ENCODE results near the gene GFRA4. TPM values are rescaled to one million over a fixed set of nuclear protein-coding genes. Genes with fewer than 3 reads are reported as not detected.
A peak's percentile ranks its signal among the peaks of the same experiment; 100 is the strongest.

Gene GFRA4, protein sequence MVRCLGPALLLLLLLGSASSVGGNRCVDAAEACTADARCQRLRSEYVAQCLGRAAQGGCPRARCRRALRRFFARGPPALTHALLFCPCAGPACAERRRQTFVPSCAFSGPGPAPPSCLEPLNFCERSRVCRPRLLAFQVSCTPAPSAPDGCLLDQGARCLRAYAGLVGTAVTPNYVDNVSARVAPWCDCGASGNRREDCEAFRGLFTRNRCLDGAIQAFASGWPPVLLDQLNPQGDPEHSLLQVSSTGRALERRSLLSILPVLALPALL
- total RNA-seq, result not detected

DNA sequence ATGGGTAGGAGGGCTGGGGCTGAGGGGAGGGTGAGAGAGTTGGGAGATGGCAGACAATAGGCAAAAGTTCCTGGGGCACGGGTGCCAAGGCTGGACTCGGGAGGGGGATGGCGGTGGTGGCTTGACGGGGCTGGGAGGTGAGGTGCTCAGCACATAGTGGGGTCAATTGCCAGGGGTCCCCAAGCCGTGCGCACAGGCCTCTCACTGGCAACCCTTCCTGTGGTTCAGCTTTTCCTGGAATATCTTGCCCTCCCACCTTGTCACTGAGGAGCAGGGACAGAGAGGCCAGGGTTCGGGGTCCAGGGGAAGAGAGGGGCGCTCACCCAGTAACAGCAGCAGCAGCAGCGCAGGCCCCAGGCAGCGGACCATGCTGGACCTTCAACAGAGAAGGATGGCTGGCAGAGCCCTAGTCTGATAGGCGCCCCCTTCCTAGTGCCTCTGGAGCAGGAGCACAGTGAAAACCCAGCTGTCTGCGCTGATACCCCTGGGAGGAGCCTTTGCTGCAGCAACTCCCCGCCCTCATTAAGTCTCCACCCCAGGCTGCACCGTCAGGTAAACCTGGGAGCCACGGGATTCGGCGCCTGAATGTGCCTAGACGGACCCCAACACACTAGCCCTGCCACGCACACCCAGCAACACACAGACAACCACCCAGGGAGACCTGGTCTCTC, at the start of gene GFRA4:
GFRA4 (minus strand) TSS at position 369 of the 671 bp plus-strand sequence; CDS start at position 369, 0 bp downstream.
- no peaks in the 10 kb centered on the region for H3K9me3 ChIP-seq
- H3K27me3 ChIP-seq (replicated peaks; ENCODE audit: insufficient read depth), result no peaks in the 10 kb centered on the region
- ATAC-seq (ENCODE audit: insufficient number of reproducible peaks, low FRiP score, low read depth) (no peak), DNase-seq (ENCODE audit: low spot score) (no peak)
- H3K4me1 ChIP-seq (ENCODE audit: control insufficient read depth in 1 of 2, low read depth in 2 of 2), result peaks cover 0 to 9% of the 10 kb centered on the region in 2 donors
- H3K36me3 ChIP-seq, result no peaks in the 10 kb centered on the region
- TF ChIP-seq, protein P1, sequence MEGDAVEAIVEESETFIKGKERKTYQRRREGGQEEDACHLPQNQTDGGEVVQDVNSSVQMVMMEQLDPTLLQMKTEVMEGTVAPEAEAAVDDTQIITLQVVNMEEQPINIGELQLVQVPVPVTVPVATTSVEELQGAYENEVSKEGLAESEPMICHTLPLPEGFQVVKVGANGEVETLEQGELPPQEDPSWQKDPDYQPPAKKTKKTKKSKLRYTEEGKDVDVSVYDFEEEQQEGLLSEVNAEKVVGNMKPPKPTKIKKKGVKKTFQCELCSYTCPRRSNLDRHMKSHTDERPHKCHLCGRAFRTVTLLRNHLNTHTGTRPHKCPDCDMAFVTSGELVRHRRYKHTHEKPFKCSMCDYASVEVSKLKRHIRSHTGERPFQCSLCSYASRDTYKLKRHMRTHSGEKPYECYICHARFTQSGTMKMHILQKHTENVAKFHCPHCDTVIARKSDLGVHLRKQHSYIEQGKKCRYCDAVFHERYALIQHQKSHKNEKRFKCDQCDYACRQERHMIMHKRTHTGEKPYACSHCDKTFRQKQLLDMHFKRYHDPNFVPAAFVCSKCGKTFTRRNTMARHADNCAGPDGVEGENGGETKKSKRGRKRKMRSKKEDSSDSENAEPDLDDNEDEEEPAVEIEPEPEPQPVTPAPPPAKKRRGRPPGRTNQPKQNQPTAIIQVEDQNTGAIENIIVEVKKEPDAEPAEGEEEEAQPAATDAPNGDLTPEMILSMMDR (IDR thresholded peaks at IDR 0.05), result no peak
- H3K4me3 ChIP-seq, result no peak within 1 kb of the TSS
- H3K27ac ChIP-seq, result no peak within 1 kb of the TSS

GRCh38 chr20:3712279-3712873, 49.2 kb upstream of the GFRA4 start, which contains the start of gene SIGLEC1:
Gene SIGLEC1, minus strand, starts transcription at chr20:3712600. Its CDS starts 5,472 bp downstream, at chr20:3707128.
- TF ChIP-seq, protein P1 (IDR thresholded peaks at IDR 0.05), result no peak
- Histone ChIP-seq H3K27me3 (replicated peaks; ENCODE audit: insufficient read depth) (no peaks in the 10 kb centered on the region), H3K4me1 (ENCODE audit: control insufficient read depth in 1 of 2, low read depth in 2 of 2) (peaks cover 3 to 4% of the 10 kb centered on the region in 2 donors), H3K36me3 (no peaks in the 10 kb centered on the region), H3K27ac (no peak within 1 kb of the TSS), H3K4me3 (peak within 1 kb of the TSS; percentile 31), H3K9me3 (no peaks in the 10 kb centered on the region)
- no peak for DNase-seq (ENCODE audit: low spot score)
- no peak for ATAC-seq (ENCODE audit: insufficient number of reproducible peaks, low FRiP score, low read depth)

DNA sequence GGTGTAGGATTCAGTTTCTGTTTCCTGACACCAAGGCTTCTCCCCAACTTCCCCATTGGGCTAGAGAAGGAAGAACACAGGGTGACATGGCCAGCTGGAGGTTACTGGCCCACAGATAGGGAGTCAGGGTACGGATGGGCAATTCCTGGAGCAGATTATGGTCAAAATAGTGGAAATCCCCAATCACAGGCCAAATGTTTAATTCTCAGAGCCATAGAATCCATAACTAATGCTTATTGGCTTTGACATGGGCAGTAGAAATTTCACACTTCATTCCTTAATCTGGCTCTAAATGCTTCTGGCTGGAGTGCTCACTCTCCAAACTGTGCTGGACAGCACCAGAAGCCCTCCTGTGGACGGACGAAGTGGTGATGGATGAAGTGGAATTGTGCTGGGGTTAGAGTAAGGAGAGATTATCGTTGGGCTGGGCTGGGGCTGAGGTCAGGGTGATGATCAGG, 48.3 kb upstream of the GFRA4 start:
- no peak for ATAC-seq (ENCODE audit: insufficient number of reproducible peaks, low FRiP score, low read depth)
- Histone ChIP-seq H3K9me3 (no peaks in the 10 kb centered on the region), H3K4me3 (peak overlapping the region; percentile 31), H3K27ac (no peak overlapping the region), H3K27me3 (replicated peaks; ENCODE audit: insufficient read depth) (no peaks in the 10 kb centered on the region), H3K4me1 (ENCODE audit: control insufficient read depth in 1 of 2, low read depth in 2 of 2) (peaks cover 4 to 12% of the 10 kb centered on the region in 2 donors), H3K36me3 (no peaks in the 10 kb centered on the region)
- DNase-seq (ENCODE audit: low spot score), result no peak
- TF ChIP-seq, protein P1 (IDR thresholded peaks at IDR 0.05), result no peak

- Histone ChIP-seq H3K27ac (no peak overlapping the region), H3K36me3 (no peaks in the 10 kb centered on the region), H3K4me3 (peak overlapping the region; percentile 31), H3K4me1 (ENCODE audit: control insufficient read depth in 1 of 2, low read depth in 2 of 2) (peaks cover 4 to 12% of the 10 kb centered on the region in 2 donors), H3K27me3 (replicated peaks; ENCODE audit: insufficient read depth) (no peaks in the 10 kb centered on the region), H3K9me3 (no peaks in the 10 kb centered on the region)
- DNase-seq (ENCODE audit: low spot score), result no peak
- TF ChIP-seq, protein P1 (IDR thresholded peaks at IDR 0.05), result peak; percentile 96
- ATAC-seq (ENCODE audit: insufficient number of reproducible peaks, low FRiP score, low read depth), result no peak
Measured at GRCh38 chr20:3710703-3711483, 47.7 kb upstream of the GFRA4 start.

All from thoracic aorta (tissue), 2 donors.